NCI-H2227 treated with DMSO at 0.1 percent for 48 hours (cell line): ENCODE results near the gene MAMDC2.

Experiments used
- DNase-seq: peaks from one replicate; lab custom pipeline; 2025; lab: John Stamatoyannopoulos, UW

Gene MAMDC2

DNA sequence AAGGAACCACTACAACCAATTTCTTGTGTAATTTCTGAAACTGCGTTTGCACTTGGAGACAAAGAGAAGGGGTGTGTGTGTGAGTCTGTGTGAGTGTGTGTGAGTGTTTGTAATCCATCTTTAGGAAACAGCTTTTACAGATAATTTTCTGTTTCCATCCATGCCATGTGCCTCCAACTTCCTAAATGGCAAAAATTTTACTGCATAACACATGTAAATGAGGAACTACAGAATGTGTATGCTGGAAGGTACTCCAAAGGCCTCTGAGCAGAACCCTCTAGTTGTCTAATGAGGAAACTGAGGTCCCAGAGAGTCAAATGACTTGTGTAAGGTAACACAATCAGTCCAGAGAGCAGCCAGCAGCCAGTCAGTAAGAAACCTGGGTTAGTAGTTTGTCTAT lies 20.8 kb downstream of the MAMDC2 start:
- no peak for DNase-seq

DNA sequence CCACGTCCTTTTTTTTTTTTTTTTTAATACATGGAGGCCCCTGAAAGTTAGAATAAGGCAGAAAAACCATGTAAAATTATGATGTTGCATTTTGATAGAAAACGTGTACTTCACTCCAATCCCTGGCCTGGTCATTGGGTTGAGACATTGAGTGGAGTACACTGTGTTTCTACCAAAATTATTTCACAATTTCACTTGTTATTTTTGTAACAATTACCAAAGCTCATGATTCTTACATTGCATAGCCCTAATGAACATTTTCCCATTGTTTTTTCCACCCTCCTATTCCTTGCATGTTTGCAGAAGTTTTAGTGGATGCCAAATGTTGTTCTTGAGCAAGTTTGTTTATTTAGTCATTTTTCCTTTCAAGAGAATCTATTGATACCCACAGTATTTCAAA lies 21.9 kb downstream of the MAMDC2 start:
- DNase-seq, result no peak

DNA sequence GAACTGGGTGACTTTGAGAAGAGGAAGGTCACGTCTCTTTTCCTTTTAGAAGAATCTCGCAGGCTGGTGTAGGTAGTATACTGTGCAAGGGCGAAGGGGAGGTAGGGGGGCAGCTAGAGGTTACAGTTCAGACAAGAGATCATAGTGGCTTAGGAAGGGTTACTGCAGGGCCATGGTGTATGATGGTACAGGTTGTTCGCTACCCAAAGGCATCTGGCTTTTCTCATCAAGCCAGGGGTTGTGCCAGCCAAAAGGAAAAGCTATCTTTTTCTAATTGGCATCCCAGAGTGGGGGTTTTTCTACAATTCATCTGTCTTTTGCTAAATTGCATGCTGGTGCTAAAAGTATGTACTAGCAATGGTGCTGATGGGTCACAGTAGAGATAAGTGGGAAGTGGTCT lies 22.8 kb downstream of the MAMDC2 start:
- no peak for DNase-seq

DNA sequence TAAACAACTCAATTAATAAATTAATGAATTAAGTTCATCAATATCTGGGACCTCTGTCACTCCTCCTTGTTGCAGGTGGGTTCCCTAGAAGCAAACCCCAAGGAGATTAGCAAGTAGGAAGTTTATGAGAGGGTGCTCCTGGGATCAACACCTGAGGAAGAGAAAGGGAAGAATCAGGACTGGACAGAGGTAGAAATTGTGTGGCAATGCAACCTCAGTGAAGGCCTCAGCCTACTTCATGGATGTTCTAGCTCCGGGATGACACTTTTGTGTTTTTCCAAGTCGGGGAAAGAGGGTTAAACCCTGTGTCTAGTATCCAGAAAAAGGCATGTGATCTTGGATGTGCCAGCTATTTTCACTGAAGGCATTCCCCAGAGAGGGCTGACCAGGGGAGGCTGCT lies 23.2 kb downstream of the MAMDC2 start:
- DNase-seq, result no peak

DNA sequence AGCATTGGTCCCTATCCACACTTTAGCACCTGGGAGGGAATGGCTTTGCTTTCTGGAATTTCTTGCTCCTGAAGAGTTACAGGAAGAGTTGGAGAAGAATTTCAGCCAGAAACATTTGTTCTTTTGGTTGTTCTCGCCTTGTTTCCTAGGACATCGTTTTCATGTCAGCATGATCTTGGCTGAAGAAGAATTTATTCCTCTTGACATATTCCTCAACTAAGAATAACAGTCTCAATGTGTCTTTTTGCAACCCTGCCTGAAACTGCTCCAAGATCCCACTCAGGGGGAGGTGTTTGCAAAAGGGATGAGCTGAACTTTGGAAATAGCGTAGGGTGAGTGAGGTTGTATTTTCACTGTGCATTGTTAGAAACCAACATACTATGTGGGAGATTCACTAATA lies 26.1 kb downstream of the MAMDC2 start:
- DNase-seq, result no peak

DNA sequence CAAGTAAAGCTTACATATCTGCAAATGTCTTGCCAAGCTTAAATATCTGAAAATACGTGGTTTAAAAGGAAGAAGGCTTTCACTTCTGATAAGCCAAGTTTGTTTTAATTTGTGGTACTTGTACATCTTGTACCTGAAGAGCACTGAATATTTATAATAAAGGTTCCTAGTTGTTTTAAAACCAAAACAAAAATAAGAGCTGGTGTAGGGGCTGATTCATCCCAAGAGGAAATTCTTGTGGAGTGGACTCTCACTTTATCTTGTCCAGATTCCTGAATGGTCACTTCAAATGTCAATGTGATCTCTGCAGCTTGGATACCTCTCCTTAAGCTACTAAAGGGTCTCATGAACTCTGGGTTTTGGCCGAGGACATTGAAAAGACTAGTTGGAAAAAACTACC lies 29.5 kb downstream of the MAMDC2 start:
- DNase-seq, result no peak

DNA sequence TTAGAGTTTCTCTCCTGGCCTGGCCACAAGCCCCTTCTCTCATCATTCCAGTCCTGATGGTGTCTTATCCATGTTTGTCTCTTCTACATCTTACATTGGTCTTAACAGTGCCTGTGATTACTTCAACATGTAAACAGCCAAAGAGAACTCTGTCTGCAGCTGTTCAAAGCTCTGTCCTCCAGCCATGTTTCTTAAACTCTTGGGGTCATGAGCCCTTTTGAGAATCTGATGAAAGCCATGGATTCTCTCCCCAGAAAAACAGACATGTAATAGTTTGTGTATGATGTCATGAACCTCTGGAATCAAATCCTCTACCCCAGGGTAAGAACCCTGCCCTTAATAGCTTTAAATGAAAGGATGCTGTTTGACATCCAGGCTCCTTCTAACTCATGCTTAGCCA lies 30.1 kb downstream of the MAMDC2 start:
- no peak for DNase-seq

DNA sequence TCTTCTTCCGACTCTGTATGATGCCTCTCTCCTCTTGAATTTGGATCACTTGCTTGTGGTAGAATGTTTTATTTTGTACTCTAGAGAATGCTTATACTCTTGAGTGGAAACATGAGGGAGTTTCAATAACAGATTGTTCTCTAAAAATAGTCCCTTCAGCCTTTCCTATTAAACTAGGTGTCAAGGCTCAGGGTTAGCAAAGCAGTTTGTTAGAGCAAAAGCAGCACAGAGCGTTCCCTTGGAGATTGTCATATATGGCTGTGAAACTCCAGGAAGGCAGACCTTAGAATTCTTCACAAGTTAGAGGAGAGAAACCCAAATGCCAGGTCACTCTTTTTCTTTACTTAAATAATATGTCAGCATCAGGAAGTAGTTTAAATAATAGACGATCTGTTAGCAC lies 33.0 kb downstream of the MAMDC2 start:
- DNase-seq, result no peak

DNA sequence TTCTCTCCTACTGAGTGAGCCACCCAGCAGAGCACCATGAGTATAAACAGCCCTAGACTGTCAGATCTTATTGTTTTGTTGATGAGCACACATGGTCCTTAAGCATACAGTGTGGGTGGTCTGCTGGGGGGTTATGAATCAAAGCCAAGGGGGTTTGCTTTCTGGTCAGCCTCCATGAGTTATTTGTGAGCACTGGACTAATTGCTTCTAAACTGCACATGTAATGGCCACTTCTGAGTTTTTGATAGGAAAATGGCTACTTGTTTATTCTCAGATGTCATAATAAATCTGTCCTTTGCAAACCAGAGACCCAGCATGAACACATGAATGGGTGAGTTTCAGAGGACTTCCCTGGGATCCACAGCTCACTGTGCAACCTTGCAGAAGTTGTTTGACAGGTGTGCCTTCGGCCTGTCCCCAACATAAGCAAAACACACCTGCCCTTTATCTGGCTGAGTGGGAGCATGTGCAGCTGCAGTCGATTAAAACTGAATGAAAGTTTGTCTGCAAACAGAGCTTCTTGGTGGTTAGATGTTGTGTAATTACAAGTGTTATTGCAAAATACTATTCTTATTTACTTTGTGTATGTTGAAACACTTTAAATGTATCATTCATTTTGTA lies 35.9 kb downstream of the MAMDC2 start:
- DNase-seq, result no peak

DNA sequence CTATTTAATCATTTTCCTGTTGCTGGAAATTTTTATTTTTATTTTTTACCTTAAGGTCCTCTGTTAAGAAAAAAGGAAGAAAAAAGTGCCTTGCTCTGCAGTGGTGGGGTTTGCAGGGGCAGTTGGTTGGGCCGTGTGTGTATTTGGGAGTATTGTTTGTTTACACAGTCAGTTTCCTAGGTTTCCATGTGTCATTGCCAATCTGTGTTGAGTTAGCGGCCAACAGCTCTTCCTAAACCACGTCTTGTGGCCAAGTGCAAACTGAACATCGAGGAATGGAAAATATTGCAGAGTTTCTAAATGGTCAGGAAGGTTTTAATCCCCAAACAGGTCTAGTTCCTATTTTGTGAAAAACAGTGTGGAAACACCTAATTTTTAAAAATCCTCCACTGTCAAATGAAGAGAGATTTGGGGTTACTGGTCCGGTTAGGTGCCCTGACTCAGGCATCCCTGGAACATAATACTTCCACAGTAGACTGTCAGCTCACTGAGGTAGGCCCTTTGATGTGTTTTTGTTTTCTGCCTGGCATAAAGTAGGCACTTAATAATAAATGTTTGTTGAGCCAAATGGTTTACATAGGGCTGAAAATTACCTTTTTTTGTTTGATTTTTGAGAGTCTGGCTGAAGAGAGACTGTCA lies 37.0 kb downstream of the MAMDC2 start:
- DNase-seq, result no peak

DNA sequence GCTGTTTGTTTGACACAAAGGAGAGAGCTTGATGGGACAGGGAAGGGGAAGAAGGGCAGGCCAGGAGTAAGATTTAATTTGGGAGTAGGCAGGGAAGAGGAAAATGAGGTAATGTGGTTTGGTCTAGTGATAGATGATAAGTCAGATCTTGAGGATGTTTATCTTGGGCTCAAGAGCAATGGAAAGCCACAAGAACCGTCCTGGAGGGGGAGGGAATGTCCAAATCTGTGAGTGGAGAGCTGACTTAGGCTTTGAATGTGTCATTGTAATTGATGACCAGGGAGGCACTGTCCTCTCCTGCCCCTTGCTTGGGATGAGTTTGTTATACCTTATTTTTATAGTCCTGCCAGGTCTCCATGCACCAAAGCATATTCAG lies 37.5 kb downstream of the MAMDC2 start:
- no peak for DNase-seq

DNA sequence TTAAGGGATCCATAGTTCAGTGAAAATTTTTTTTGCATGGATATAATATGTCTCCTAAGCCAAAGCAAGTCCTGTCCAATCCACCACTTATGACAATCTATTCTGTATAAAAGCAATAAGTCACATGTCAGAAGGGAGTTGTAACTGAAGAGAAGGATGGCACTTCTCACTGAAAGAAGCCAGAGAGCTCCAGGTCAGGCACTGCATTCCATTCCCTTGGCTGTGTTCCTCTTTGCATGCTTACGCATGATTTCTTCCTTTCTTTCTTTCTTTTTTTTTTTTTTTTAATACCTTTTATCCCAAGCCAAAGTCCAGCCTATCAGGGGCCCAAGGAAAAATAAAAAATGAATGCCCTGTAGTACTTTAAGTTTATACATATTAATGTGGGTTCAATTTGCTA lies 39.8 kb downstream of the MAMDC2 start:
- DNase-seq, result no peak

DNA sequence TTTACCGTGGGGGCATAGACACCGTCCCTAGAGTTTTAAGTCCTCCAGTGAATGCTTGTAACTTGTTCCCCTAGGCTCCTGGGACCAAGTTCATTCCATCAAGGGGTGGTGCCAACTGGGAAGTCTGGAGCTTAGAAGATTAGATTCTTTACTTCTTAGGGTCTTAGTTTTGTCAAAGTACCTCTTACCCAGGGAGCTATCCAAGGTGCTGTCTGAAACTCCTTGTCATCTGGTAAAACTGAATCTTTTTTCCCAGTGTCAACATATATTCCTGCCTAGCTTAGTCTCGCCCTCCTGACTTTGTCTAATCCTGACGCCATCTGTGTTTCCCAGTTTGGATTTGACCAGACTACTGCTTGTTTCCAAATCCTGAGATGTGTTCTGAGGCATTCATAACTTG lies 41.6 kb downstream of the MAMDC2 start:
- DNase-seq, result no peak

DNA sequence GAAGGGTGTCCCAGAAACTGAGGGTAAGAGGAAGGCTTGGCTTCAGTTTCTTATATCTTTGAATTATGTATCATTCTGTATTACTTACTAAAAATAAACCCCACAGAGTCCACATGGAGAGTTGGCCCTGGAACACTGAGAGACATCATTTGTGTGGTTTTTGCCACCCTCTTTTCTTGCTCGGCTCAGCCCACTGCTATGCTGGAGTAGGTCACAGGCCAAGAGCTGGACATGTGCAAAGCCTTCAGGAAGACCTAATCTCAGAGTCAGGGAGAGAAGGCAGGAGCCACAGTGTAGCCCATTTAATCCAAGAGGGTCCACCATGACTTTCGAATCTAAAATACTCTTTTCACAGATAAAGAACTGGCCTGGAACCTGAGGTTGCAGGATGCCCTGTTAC lies 47.5 kb downstream of the MAMDC2 start:
- no peak for DNase-seq

DNA sequence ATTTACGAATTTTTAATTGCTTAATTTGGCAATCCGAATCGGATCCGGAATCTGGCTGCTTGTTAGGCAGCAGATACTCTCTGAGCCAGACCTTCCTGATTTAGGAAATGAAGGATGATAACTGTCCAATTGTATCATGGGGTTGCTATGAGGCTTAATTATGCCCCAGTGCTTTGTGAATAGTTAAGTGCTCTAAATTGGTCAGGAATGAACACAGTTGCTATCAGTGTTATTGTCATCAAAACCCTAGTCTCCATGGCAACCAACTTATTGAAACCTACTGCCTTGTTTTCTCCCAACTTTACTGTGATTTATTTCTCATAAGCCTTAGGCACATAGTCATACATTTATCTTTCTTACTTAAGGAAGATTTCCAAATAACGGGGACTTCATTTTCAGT lies 47.9 kb downstream of the MAMDC2 start:
- DNase-seq, result no peak

DNA sequence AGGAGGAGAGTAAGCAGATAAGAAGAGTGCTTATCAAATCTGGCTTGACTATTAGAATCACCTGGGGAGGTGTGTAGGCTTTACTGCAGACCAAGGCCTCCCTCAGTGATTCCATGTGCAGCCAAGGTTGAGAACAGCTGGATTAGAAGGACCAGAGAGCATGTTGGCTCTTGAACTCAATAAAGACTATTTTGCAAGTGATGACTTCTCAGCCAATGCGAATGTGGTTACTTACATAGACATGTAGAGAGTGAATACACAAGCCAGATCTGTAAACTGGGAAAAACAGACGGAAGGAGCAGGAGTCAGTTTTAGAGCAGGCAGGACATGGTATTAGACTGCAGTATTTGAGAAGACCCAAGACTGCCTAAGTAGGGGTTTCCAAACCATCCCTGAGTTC lies 48.5 kb downstream of the MAMDC2 start:
- no peak for DNase-seq

DNA sequence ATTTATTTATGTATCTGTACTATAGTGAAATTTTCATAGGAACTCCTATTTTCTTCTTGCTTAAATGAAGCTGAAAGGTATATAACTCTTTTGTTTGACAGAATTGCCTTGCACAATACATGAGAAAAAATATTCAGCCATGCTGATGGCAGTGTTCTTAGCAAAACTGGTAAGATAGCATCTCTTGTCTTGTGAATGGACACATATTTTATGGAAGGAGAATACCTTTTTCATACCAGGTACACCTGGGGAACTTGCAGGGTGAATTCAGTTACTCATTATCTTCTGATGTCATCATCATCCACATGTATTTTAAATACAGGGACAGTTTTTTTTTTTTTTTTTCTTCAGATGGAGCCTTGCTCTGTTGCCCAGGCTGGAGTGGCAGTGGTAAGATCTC lies 49.4 kb downstream of the MAMDC2 start:
- no peak for DNase-seq

DNA sequence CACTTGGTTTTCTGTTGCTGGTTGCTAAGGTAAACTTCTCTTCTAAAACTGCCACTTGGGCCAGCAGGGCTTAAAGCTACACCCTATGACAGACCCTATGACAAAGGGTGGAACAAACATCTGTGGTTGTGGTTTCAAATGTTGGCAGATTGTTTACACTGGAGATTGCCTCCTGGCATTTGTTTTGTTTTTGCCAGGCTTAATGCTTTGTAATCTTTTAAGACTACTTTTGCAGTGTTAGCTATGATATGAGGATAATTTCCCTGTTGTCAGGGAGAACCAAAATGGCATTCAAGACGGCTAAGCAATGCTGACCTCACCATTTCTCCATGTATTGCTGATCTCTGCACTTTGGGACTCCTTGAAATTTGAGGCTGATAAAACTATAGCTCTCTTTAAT lies 50.3 kb downstream of the MAMDC2 start:
- no peak for DNase-seq

DNA sequence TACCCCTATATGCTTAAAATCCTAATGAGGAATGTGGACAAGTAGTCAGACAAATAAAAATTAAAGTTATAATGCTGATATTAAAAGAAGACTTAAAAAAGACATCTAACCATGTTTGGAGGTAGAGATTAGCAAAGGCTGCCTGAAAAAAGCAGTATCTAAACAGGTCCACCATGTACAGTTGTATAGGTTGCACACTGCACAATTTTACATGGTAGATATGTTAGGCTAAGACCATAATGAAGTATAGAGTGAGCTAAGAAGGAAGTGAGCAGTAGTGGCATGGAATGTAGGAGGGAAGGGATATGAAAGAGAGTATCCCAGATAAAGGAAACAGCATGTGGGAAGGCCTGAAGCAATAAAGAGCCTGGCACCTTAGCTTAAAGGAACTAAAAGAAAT lies 51.1 kb downstream of the MAMDC2 start:
- DNase-seq, result no peak

DNA sequence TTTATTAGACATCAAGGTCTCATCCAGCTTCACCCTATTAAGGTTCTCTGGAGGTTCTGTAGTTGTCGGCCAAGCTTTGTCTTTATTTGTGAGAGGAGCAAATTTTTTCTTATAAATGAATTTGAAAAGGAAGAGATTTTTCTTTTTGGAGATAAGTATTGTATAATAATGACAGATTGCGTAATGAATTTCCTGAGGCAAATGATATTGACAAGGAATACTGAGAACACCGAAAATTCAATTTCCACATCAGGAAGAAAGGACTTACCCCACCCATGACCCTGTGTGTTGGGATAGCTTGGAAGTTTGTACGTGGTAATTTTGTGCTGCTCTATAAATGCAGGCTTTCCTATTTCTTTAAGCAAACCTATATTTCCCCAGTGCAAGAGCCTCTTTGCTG lies 53.5 kb downstream of the MAMDC2 start:
- DNase-seq, result no peak

DNA sequence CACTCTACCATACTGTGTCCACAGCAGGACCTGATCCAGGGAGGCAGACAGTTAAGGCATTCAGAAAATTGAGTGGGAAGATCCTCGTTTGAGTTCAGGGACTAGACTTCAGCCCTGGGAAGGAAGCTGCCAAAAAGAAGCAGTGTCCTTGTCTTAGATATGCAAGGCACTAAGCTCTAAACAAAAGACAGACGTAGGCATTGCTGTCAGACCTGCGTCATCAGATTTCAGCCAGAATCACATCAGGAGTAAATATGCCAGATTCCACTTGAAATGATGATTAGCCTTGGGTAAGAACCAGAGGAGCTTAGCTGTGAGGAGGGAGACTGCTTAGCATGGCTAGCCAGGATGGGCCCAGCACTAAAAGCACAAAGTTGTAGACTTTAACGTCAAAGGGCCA lies 56.7 kb downstream of the MAMDC2 start:
- no peak for DNase-seq

DNA sequence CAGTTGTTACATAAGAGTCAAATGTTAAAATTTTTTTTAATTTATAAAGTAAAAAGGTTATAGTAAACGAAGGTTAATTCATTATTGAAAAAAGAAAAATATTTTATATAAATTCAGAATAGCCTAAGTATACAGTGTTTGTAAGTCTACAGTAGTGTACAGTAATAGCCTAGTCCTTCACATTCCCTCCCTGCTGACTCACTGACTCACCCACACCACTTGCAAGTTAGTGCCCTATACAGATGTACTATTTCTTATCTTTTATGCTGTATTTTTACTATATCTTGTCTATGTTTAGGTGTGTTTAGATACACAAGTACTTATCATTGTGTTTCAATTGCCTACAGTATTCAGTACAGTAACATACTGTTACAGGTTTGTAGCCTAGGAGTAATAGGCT lies 57.6 kb downstream of the MAMDC2 start:
- DNase-seq, result no peak

DNA sequence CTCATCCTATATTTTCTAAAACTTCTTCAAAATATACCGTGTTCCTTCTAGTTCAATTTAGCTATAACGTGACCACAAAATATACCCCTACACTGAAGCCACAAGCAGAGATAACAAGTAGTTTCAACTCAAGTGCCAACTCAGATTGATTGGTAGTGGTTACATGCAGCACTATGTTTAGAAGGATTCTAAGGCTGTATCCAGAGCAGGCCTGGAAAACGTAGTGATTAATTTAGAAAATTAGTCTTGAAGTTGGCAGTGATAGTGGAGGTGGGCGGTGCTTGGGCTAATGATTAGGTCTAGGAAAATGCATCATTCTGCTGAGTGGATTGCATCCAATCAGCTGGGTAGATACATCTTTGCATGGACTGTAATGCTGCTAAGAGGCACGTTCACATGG lies 61.5 kb downstream of the MAMDC2 start:
- peak; percentile 85 for DNase-seq

DNA sequence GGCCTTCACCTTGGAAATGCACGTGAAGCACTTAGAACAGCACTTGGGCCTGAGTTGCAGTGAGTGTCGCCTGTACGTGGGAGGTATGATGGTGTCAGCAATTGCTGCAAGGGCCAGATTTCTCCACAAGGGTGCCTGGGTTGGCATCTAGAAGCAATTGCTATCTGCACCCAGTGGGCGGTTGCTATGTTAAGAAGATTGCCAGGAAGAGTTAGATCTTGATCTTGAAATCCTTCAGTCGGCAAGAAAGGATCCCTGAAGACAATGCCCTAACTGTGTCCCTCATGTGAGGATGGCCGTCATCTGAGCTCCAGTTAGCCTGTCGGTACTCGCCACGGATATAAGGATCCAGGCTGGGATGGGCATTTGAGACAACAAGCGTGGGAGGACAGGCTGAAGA lies 62.9 kb downstream of the MAMDC2 start:
- DNase-seq, result no peak

DNA sequence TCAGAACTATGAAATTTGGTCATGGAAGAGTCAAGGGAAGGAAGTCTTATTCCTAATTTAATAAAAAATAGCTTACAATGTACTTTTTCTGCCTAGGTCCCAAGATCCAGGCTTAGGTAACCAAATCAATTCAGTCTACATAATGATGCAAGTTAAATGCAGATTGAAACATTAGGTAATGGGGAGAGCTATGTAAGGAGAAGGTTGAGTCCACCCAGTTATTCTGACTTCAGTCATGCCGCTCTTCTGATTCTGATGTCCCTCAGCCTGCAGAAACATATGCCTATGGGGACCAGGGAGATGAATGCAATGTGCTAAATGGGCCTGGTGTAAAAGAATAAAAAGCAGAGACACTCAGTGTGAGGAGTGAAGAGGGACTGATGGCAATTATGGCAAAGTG lies 63.9 kb downstream of the MAMDC2 start:
- peak; percentile 5 for DNase-seq
